NOMO-1 treated with dmso at 0.1 percent for 144 hours (cell line): ENCODE data around the gene TMEM158.

Source experiments
- DNase-seq: peaks from one replicate; lab custom pipeline; 2025; ENCODE audit not compliant: unreplicated experiment; lab: John Stamatoyannopoulos, UW

The TMEM158 gene

GRCh38 chr3:45226206-45226915 lies at the start of gene TMEM158:
Gene TMEM158 (minus strand): TSS chr3:45226287. CDS start chr3:45226027, 260 bp downstream.
- no peak for DNase-seq

- no peak for DNase-seq
These were observed 49.1 kb upstream of the TMEM158 start for GRCh38 chr3:45275006-45275704.

DNA sequence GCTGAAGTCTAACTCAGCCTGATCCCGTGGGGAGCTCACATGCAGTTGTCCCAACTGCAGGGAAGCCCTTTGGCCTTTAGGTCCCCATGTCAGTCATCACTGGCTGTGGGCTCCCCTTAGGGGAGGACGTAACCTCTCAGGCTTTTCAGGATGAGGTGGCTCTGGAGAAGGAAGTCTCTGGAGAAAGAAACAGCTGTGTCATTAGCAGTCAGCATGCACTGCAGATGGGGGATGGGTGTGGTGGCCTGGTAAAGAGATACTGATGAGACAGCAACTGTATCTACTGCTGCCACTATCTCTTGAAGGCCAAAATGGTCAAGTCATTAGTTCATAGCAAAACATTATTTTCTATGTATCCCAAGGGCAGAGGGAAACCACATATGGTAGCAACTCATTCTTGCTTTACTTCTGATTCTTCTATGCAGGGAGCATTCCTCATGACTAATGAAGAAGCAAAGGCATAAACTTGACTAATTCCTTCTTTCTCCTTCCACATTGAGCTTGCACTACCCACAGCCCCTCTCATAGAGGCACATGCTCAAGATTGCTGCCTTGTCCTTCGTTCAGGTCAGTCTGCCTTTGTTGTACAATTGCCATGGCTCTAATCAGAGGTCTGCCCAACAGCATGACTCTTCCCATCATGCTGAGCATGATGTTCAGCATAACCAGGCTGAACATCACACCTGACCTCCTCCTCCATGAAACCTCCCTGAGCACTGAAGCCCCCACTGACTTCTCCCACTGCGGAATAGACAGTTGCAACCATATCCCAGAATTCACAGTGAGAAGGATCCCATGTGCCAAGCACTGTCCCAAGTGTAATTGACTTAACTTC lies 47.8 kb upstream of the TMEM158 start:
- DNase-seq, result no peak

DNA sequence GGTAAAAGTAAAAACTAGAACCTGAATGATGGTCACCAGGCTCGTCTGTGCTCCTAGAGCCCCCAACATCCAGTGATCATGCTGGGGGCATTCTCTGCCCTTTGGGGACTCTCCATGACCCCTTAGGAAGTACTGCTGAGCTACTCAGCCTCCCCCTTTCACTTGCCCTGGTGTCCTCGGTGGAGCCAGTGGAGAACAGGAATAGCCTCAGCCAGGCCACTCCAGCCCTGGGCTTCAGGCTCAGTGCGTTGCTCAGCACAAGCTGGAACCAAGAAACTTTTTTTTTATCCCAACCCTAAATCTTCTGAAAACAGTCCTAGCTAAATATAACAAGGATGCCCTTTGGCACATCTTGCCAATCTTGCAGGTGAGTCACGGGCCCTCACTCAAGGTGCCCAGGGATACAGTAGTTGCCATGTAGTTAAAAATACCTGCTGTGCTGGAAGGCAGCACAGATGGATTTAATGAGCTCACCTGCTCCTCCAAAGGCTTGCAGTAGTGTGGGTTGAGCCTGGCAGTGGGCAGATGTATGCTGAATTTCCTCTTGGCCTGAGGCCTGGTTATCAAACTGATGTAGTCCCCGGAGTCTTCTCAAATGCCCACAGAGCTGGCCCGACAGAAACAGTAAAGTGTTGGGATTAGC lies 46.9 kb upstream of the TMEM158 start:
- DNase-seq, result no peak

DNA sequence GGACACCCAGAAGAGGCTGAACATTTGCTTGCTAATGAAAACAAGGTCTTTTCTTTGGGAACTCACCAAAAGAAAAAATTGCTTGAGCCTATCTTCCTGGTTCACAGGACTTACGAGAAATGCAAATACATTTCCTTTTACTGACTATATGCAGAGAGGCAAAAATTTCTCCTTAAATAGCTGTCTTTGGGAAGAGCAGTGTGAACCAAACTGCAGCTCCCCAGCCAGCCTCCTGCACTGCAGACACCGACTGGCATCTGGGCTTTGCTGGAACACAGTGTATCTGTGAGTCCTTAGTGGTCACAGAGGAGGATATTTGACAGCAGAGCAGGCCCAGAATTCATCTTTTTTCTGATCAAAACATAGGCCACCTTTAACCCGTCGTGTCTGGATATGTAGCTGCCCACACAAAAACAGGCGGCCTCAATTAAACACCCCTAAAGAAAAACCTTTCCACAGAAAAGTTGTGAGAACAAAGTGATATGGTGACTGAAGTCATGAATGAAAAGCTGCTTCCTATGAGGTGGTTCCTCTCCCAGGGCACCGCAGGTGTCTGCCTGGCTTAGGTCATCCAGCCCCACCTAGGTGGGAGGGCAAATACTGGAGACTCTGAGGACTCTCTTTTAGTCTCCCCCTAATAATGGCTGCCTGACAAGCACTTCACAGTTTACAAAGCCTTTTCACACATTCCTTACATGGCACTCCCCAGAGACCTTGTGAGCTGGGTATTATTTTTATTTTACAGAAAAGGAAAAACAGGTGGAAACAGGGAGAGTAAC lies 46.1 kb upstream of the TMEM158 start:
- no peak for DNase-seq

DNA sequence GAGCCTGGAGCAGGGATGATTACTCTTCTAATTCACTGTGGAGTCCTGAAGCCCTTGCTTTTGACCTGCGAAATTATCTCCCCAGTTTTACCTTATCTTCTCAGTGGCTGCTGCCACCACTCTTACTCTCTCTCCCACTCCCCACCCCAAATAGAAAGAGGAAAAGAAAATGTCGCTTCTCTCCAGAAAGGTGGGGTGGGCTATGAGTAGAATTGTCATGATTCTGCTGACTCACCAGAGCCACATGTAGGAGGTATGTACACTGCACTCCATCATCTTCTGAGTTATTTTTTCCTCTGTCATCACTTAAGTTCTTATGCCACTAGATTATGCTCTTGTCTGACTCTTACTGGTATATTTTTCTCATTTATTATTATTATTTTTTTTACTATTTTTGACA lies 43.9 kb upstream of the TMEM158 start:
- no peak for DNase-seq

GRCh38 chr3:45267097-45267496 lies 41.0 kb upstream of the TMEM158 start:
- no peak for DNase-seq

DNA sequence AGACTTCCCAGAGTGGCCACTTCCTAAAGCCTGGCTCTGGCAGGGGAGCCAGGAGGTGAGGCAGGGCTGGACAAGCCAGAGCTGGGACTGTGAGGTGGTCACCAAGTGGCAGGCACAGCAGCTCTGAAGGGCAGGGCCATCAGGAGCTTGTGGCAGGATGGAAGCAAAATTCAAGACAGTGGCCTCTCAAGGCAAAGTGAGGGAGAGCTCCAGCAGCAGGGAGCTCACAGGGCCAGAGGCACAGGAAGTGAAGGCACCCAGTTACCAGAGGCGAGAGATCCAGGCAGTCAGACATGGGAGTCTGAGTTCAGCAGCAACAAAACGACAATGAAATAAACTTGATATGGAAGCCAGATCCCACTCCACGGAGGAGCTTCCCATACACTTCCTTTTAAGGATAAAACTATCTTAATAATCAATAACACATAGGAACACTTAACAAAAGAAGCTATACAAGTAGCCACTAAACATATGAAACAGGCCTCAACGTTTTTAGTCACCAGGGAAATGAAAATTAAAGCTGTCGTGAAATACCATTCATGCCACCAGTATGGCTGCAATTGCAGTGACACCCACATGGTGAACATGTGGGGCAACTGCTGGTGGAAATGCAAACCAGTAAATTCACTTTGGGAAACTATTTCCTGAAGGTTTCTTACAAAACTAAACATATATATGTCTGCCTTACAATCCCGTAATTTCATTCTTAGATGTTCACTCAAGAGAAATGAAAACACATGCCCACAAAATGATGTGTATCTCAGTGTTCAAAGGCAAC lies 35.4 kb upstream of the TMEM158 start:
- no peak for DNase-seq

DNA sequence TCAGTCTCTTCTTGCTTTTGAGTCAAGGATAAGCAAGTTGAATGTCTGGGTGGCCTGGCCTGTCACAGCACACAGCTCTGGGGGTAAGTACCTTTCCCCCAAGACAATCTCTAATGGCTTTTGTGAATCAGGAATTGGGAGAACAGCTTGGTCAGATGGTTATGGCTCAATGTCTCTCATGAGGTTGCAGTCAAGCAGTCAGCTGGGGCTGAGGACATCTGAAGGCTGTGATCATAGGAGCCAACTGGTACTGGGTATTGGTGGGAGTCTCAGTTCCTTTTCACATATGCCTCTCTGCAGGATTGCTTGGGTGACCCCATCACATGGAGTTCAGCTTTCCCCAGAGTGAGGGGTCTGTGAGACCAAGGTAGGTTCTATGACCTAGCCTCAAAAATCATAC lies 33.0 kb upstream of the TMEM158 start:
- no peak for DNase-seq

- DNase-seq, result peak; percentile 15
These were observed 32.2 kb upstream of the TMEM158 start for GRCh38 chr3:45258317-45258716.

DNA sequence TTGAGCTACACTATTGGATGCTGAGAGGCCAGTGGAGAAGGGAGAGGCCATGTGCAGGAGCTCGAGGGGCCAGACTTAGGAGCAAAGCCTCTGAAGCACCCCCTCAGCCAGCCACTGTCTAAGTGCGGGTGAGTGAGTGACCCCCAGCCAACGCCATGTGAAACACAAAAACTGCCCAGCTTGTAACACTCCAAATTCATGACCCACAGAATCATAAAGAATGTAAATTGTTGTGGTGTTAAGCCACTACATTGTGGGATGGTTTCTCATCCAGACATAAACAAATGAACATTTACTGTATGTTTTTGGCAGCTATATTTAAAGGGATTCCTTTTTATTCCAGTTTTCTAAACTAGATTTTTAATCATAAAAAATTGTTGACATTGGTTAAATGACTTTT lies 27.2 kb upstream of the TMEM158 start:
- DNase-seq, result no peak

GRCh38 chr3:45252826-45253225 lies 26.7 kb upstream of the TMEM158 start:
- peak; percentile 36 for DNase-seq

DNA sequence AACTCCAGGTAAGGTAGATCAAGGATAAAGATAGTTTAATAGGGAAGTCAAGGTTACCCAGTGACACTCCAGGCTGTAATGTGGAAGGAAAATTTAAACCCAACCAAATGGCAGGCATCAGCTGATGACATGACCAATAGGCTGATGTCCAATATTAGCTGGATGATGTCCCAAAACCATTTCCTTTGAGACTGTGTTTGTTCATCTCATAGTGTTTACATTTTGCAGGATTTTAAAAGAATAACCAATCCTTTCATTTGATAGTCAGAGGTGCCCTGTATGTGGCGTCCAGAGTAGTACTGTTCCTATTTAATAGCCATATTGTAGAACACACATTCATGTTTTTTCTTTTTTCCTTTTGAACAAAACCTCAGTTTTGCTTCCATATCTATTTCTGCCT lies 23.3 kb upstream of the TMEM158 start:
- DNase-seq, result no peak

DNA sequence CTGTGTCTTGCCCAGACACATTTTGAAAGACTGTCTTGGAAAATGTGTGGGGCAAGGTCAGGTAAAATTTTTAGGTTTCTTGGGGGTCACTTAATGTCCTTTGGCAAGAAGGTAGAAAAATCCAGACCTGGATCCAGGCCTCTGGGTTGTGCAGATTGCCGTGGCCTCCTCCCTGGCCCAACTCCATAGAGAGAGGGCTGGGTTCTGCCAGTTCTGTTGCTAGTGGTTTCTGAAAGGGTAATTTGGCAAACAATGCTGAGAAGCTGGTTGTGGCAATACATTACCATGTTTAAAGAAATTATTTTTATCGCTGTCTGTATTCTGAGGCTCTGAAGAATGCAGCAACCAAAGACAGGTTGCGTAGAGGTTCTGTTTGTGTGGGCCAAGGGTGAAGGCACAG lies 20.2 kb upstream of the TMEM158 start:
- DNase-seq, result no peak

GRCh38 chr3:45244356-45244755 lies 18.3 kb upstream of the TMEM158 start:
- DNase-seq, result no peak

DNA sequence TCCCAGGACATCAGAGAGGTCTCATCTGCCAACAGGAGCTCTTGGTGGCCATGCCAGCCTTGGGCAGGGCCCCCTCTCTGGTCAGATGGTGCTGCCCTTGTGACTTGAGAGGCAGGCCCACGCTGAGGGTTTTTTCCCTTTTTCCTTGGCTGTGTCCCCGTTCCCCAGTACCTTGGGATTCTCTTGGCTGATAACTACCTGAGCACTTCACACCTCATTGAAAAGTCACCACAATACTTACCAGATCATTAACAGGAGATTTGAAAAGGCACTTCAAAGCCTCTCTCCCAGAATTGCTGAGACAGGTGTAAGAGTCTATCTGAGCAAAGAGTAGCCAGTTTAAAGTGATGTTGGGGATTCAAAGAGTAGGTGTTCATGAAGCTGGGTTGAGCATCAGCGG lies 15.1 kb upstream of the TMEM158 start:
- no peak for DNase-seq

GRCh38 chr3:45240292-45240691 lies 14.2 kb upstream of the TMEM158 start:
- DNase-seq, result no peak

GRCh38 chr3:45239254-45239653 lies 13.2 kb upstream of the TMEM158 start:
- DNase-seq, result no peak

DNA sequence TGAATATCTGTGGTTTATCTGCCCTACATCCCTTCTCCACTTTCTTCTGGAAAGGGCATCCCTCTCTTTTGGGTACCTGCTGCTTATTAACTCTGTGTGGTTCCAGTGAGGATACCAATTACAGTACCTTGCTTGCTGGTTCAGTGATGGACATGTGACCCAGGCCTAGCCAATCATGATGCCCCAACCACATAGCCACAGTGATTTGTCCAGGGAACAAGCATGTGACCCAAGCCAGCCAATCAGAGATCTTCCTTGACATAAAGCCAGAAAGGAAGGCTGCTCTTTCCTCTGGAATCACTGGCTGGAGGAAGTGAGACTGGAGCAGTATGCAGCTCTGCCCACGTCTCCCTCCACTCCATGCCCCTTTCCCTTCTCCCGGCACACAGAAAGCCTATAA lies 10.9 kb upstream of the TMEM158 start:
- DNase-seq, result no peak

DNA sequence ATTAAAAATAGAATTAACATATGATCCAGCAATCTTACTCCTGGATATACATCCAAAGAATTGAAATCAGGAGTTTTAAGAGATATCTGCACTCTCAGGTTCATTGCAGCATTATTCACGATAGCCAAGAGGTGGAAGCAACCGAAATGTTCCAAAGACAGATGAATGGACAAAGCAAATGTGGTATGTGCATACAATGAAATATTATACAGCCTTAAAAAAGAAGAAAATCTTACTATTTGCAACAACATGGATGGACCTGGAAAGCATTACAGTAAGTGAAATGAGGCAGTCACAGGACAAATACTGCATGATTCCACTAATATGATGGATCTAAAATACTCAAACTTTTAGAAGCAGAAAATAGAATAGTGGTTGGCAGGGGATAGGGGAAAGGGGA lies 9.3 kb upstream of the TMEM158 start:
- DNase-seq, result no peak
